ENCODE data around the gene COG6. TPM values are rescaled to one million over a fixed set of nuclear protein-coding genes. Genes with fewer than 3 reads are reported as not detected.

Gene COG6
- total and polyA plus RNA-seq, 2 of the 4 experiments (the other 2 are of a cell fraction) = 22.8 to 37.5 TPM

- Histone ChIP-seq H3K14ac (replicated peaks; ENCODE audit: low read depth, low read length) (no peak overlapping the region), H3K56ac (ENCODE audit: extremely low read depth, insufficient read depth, low read length) (no peak overlapping the region), H3K4me3 (ENCODE audit: insufficient read depth, low read depth, low read length) (no peak overlapping the region), H4K20me1 (ENCODE audit: insufficient read depth, low read length) (no peaks in the 10 kb centered on the region), H2AK9ac (replicated peaks; ENCODE audit: low read depth, low read length, poor library complexity) (no peak overlapping the region), H2BK5ac (ENCODE audit: low read depth, low read length, poor library complexity, severe bottlenecking) (no peak overlapping the region), H3K4me1 (ENCODE audit: control insufficient read depth, insufficient read depth, low read length) (peaks cover 8% of the 10 kb centered on the region; the same call in 1 of the 2 replicates), H2BK120ac (ENCODE audit: low read depth, low read length) (no peak overlapping the region), H3K23ac (ENCODE audit: low read depth, low read length) (no peak overlapping the region), H2AFZ (replicated peaks; ENCODE audit: low read length, poor library complexity) (no peak overlapping the region), H3K9ac (ENCODE audit: low read depth, low read length) (no peak overlapping the region), H3K27me3 (ENCODE audit: control insufficient read depth, insufficient read depth, low read length) (no peaks in the 10 kb centered on the region), H2BK20ac (ENCODE audit: low read depth, low read length) (no peak overlapping the region), H3K4ac (ENCODE audit: low read depth, low read length) (no peak overlapping the region), H2AK5ac (ENCODE audit: low read depth, low read length) (no peak overlapping the region), H3K9me3 (ENCODE audit: control insufficient read depth, insufficient read depth, low read length) (no peaks in the 10 kb centered on the region), H3K36me3 (ENCODE audit: control insufficient read depth, insufficient read depth, low read length) (no peaks in the 10 kb centered on the region), H4K5ac (ENCODE audit: low read depth, low read length) (no peak overlapping the region), H3K79me1 (ENCODE audit: low read depth in 1 of 2, low read length in 2 of 2) (no peaks in the 10 kb centered on the region), H3K27ac (ENCODE audit: insufficient read depth, low read length) (no peak overlapping the region), H3K18ac (ENCODE audit: low read depth, low read length) (no peak overlapping the region), H4K8ac (ENCODE audit: low read depth in 2 of 2, low read length in 2 of 2) (no peak overlapping the region), H3K9me1 (ENCODE audit: insufficient read depth, low read length) (peaks cover 6% of the 10 kb centered on the region; the same call in 1 of the 2 replicates), H2BK15ac (ENCODE audit: low read depth, low read length) (no peak overlapping the region), H3K4me2 (ENCODE audit: low read depth, low read length) (no peak overlapping the region), H4K91ac (ENCODE audit: insufficient read depth, low read depth, low read length) (no peak overlapping the region)
- no peak for DNase-seq
- ChIA-PET POLR2A (ENCODE audit: unreplicated experiment) (no interaction called here), CTCF (no interaction called here)
- ATAC-seq (ENCODE audit: low read depth) = no peak
- TF ChIP-seq CEBPB (IDR thresholded peaks at IDR 0.05; ENCODE audit: low read depth, low read length) = no peak
- no peak for TF ChIP-seq CTCF (conservative IDR thresholded peaks at IDR 0.05; ENCODE audit: low read depth, low read length)
- TF ChIP-seq USF2 (IDR thresholded peaks at IDR 0.05; ENCODE audit: low read depth, low read length) = no peak
- TF ChIP-seq MXI1 (IDR thresholded peaks at IDR 0.05; ENCODE audit: borderline replicate concordance, low read depth, low read length) = no peak
- no peak for TF ChIP-seq CHD1 (IDR thresholded peaks at IDR 0.05; ENCODE audit: low read depth, low read length)
- no peak for TF ChIP-seq ELK1 (IDR thresholded peaks at IDR 0.05; ENCODE audit: borderline replicate concordance, low read depth, low read length)
- TF ChIP-seq MAFK (IDR thresholded peaks at IDR 0.05; ENCODE audit: low read depth, low read length) = no peak
- TF ChIP-seq SMC3 (IDR thresholded peaks at IDR 0.05; ENCODE audit: low read depth, low read length) = no peak
- TF ChIP-seq BHLHE40 (IDR thresholded peaks at IDR 0.05; ENCODE audit: low read depth, low read length) = no peak
- no peak for TF ChIP-seq NFE2L2 (IDR thresholded peaks at IDR 0.05; ENCODE audit: low read depth, low read length)
- TF ChIP-seq RFX5 (IDR thresholded peaks at IDR 0.05; ENCODE audit: low read depth, low read length) = no peak
- TF ChIP-seq RCOR1 (IDR thresholded peaks at IDR 0.05; ENCODE audit: insufficient replicate concordance, low read length) = no peak
- TF ChIP-seq MAZ (IDR thresholded peaks at IDR 0.05; ENCODE audit: borderline replicate concordance, low read depth, low read length) = no peak
- TF ChIP-seq RAD21 (IDR thresholded peaks at IDR 0.05; ENCODE audit: low read length) = no peak
- TF ChIP-seq POLR2A (IDR thresholded peaks at IDR 0.05; ENCODE audit: low read depth, low read length) = no peak
- no peak for TF ChIP-seq FOS (IDR thresholded peaks at IDR 0.05; ENCODE audit: low read depth, low read length)
- WGBS, 2 experiments (ENCODE audit: extremely low coverage in 2 of 2, insufficient read length in 1 of 2) = no CpG with 5 or more reads among the region's 1 CpG
- in situ Hi-C loops (cut with MboI; ENCODE audit: low sequenced_read_pairs) = no loop called here
- BruUV-seq (replicated peaks) = no TSS peak
- intact Hi-C loops (cut with micrococcal nuclease) = no loop called here
- dilution Hi-C loops (cut with HindIII; ENCODE audit: low sequenced_read_pairs, unreplicated experiment) = no loop called here
Measured at GRCh38 chr13:39783051-39783450, 127.6 kb downstream of the COG6 start.

Data from IMR-90 (cell line).